Activated B cell treated with CpG ODN at 0.5 μM for 24 hours (primary cell): Measurements from ENCODE around the gene AGRN. TPM values are rescaled to one million over a fixed set of nuclear protein-coding genes. Genes with fewer than 3 reads are reported as not detected.
A peak's percentile ranks its signal among the peaks of the same experiment; 100 is the strongest.

ENCODE experiments used
- ATAC-seq: fragments of 200-7000 bp; cut with Tn5 transposase; one replicate; pipeline ENCODE4 v1.10.0; 2021; ENCODE audit warnings: low read depth, mild to moderate bottlenecking, moderate library complexity
- CTCF ChIA-PET: fragments of 350-600 bp; sonication (Branson Sonifier 250); formaldehyde crosslinking; loops from one replicate; lab custom pipeline; 2021; ENCODE audit warnings: antibody characterized with exemption; lab: Charles Lee
- POLR2A ChIA-PET: fragments of 350-600 bp; sonication (Branson Sonifier 250); formaldehyde crosslinking; loops from one replicate; lab custom pipeline; 2021; ENCODE audit warnings: antibody characterized with exemption; lab: Charles Lee
- DNase-seq: peaks from one replicate; pipeline ENCODE4 v3.0.0; 2022
- H3K27ac Mint-ChIP-seq: one replicate; pipeline ENCODE4 v1.8.0; 2020; ENCODE audit warnings: mixed read lengths
- H3K27me3 Mint-ChIP-seq: one replicate; pipeline ENCODE4 v1.8.0; 2021; ENCODE audit warnings: mixed read lengths
- H3K36me3 Mint-ChIP-seq: one replicate; pipeline ENCODE4 v1.8.0; 2021; ENCODE audit warnings: low read depth, mixed read lengths
- H3K4me1 Mint-ChIP-seq: one replicate; pipeline ENCODE4 v1.8.0; 2021; ENCODE audit warnings: mixed read lengths
- H3K4me3 Mint-ChIP-seq: one replicate; pipeline ENCODE4 v1.8.0; 2020; ENCODE audit warnings: mild to moderate bottlenecking, mixed read lengths
- H3K9me3 Mint-ChIP-seq: one replicate; pipeline ENCODE4 v1.8.0; 2020; ENCODE audit warnings: mixed read lengths
- intact Hi-C: fragments of 100-400 bp; cut with micrococcal nuclease; formaldehyde crosslinking; loops from one replicate; pipeline ENCODE4 v1.15.1; 2024
- total RNA-seq: library from RNA; stranded (reverse); gene quantifications from 2 replicates; pipeline ENCODE4 v1.2.3, GENCODE V29; 2022
- TF ChIP-seq, protein P1 (sequence below): fragments of 200-600 bp; IDR thresholded peaks from one replicate; pipeline ENCODE4 v1.8.0; 2022; ENCODE audit warnings: antibody characterized with exemption, mild to moderate bottlenecking

AGRN gene
- total RNA-seq, 1 donor from 2014 or later = 27.1 TPM

DNA sequence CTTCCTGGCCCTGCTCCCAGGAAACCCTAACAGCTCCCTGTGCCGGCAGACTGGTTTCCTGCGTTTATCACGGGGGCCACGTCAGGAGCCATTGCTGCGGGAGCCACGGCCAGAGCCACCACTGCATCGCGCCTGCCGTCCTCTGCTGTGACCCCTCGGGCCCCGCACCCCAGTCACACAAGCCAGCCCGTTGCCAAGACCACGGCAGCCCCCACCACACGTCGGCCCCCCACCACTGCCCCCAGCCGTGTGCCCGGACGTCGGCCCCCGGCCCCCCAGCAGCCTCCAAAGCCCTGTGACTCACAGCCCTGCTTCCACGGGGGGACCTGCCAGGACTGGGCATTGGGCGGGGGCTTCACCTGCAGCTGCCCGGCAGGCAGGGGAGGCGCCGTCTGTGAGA lies 28.0 kb downstream of the AGRN start:
- TF ChIP-seq, protein P1, sequence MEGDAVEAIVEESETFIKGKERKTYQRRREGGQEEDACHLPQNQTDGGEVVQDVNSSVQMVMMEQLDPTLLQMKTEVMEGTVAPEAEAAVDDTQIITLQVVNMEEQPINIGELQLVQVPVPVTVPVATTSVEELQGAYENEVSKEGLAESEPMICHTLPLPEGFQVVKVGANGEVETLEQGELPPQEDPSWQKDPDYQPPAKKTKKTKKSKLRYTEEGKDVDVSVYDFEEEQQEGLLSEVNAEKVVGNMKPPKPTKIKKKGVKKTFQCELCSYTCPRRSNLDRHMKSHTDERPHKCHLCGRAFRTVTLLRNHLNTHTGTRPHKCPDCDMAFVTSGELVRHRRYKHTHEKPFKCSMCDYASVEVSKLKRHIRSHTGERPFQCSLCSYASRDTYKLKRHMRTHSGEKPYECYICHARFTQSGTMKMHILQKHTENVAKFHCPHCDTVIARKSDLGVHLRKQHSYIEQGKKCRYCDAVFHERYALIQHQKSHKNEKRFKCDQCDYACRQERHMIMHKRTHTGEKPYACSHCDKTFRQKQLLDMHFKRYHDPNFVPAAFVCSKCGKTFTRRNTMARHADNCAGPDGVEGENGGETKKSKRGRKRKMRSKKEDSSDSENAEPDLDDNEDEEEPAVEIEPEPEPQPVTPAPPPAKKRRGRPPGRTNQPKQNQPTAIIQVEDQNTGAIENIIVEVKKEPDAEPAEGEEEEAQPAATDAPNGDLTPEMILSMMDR = no peak
- DNase-seq (no peak), ATAC-seq (no peak)
- intact Hi-C loops = no loop called here
- no peaks in the 10 kb centered on the region for H3K9me3 Mint-ChIP-seq
- H3K4me1 Mint-ChIP-seq = peaks cover 3% of the 10 kb centered on the region
- H3K36me3 Mint-ChIP-seq = no peaks in the 10 kb centered on the region
- no peaks in the 10 kb centered on the region for H3K27me3 Mint-ChIP-seq
- H3K27ac Mint-ChIP-seq = no peak overlapping the region
- no peak overlapping the region for H3K4me3 Mint-ChIP-seq
- CTCF ChIA-PET = no interaction called here
- POLR2A ChIA-PET = no interaction called here

DNA sequence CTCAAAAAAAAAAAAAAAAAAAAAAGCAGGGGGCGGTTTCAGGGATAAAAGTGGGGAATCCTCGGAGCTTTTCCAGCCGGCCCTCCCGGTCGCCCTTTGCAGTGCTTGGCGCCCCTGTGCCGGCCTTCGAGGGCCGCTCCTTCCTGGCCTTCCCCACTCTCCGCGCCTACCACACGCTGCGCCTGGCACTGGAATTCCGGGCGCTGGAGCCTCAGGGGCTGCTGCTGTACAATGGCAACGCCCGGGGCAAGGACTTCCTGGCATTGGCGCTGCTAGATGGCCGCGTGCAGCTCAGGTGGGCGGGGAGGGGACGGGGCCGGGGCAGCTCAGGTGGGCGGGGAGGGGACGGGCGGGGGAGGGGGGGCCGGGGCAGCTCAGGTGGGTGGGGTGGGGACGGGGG lies 28.8 kb downstream of the AGRN start:
- no peak overlapping the region for H3K27ac Mint-ChIP-seq
- ATAC-seq (no peak), DNase-seq (no peak)
- H3K4me3 Mint-ChIP-seq = no peak overlapping the region
- no peaks in the 10 kb centered on the region for H3K27me3 Mint-ChIP-seq
- CTCF ChIA-PET = no interaction called here
- H3K9me3 Mint-ChIP-seq = no peaks in the 10 kb centered on the region
- intact Hi-C loops = no loop called here
- peaks cover 3% of the 10 kb centered on the region for H3K4me1 Mint-ChIP-seq
- H3K36me3 Mint-ChIP-seq = no peaks in the 10 kb centered on the region
- TF ChIP-seq, protein P1 = no peak
- POLR2A ChIA-PET = no interaction called here

DNA sequence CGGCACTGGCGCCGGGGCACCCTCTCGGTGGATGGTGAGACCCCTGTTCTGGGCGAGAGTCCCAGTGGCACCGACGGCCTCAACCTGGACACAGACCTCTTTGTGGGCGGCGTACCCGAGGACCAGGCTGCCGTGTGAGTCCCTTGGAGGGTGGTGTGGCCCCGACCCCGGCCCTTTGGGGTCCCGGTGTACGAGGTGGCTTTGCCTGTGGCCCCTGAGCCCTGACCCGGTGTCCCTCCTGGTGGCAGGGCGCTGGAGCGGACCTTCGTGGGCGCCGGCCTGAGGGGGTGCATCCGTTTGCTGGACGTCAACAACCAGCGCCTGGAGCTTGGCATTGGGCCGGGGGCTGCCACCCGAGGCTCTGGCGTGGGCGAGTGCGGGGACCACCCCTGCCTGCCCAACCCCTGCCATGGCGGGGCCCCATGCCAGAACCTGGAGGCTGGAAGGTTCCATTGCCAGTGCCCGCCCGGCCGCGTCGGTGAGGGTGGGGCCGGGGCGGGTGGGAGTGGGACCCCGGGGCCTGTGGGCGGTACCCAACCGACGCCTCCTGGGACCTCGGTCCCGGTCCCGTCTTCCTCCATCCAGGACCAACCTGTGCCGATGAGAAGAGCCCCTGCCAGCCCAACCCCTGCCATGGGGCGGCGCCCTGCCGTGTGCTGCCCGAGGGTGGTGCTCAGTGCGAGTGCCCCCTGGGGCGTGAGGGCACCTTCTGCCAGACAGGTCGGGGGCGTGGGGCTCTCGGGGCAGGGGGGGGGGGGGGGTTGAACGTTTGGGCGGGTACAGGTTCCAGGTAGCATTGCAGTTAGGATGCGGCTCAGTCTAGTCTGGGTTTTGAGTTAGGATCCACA lies 29.6 kb downstream of the AGRN start:
- no peak overlapping the region for H3K27ac Mint-ChIP-seq
- DNase-seq = no peak
- no peaks in the 10 kb centered on the region for H3K9me3 Mint-ChIP-seq
- no peak overlapping the region for H3K4me3 Mint-ChIP-seq
- TF ChIP-seq, protein P1 = no peak
- intact Hi-C loops = loop anchor here (1.0 kb wide), 2 partner anchors 10 kb away; no protein-coding TSS in a partner anchor
- POLR2A ChIA-PET = interaction anchor here (0.9 kb wide), 1 partner anchor 17 kb away, joined by 3 read pairs; no protein-coding TSS in a partner anchor
- no peak for ATAC-seq
- peaks cover 3% of the 10 kb centered on the region for H3K4me1 Mint-ChIP-seq
- CTCF ChIA-PET = no interaction called here
- no peaks in the 10 kb centered on the region for H3K27me3 Mint-ChIP-seq
- H3K36me3 Mint-ChIP-seq = no peaks in the 10 kb centered on the region

DNA sequence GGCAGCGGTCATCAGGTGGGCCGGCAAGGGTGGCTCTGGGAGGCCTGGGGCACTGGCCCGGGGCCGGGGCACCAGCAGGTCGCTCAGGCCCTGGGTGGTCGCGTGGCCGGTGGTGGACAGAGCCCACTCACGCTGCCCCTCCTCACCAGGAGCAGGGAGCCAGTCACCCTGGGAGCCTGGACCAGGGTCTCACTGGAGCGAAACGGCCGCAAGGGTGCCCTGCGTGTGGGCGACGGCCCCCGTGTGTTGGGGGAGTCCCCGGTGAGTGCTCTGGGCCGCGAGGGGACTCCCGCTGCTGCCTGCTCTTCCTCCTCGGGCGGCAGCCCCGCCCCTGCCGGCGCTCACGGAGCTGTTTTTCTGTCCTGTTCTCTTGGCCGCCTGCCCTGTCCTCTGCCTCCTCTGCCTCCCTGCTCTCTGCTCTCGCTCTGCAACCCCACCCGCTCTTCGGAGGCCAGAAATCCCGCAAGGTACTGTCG lies 30.7 kb downstream of the AGRN start:
- peak overlapping the region; percentile 56 for H3K4me3 Mint-ChIP-seq
- ChIA-PET POLR2A (interaction anchor here (0.9 to 1.5 kb wide), 3 partner anchors 9 to 13 kb away, joined by 5 to 8 read pairs (median 5); no protein-coding TSS in a partner anchor), CTCF (interaction anchor here (1.2 kb wide), 1 partner anchor 13 kb away, joined by 6 read pairs; no protein-coding TSS in a partner anchor)
- intact Hi-C loops = loop anchor here (1.0 kb wide), 2 partner anchors 9 to 11 kb away; no protein-coding TSS in a partner anchor
- no peaks in the 10 kb centered on the region for H3K27me3 Mint-ChIP-seq
- TF ChIP-seq, protein P1 = no peak
- H3K36me3 Mint-ChIP-seq = no peaks in the 10 kb centered on the region
- DNase-seq (no peak), ATAC-seq (peak; percentile 88)
- H3K4me1 Mint-ChIP-seq = peaks cover 3% of the 10 kb centered on the region
- peak overlapping the region; percentile 53 for H3K27ac Mint-ChIP-seq
- no peaks in the 10 kb centered on the region for H3K9me3 Mint-ChIP-seq

DNA sequence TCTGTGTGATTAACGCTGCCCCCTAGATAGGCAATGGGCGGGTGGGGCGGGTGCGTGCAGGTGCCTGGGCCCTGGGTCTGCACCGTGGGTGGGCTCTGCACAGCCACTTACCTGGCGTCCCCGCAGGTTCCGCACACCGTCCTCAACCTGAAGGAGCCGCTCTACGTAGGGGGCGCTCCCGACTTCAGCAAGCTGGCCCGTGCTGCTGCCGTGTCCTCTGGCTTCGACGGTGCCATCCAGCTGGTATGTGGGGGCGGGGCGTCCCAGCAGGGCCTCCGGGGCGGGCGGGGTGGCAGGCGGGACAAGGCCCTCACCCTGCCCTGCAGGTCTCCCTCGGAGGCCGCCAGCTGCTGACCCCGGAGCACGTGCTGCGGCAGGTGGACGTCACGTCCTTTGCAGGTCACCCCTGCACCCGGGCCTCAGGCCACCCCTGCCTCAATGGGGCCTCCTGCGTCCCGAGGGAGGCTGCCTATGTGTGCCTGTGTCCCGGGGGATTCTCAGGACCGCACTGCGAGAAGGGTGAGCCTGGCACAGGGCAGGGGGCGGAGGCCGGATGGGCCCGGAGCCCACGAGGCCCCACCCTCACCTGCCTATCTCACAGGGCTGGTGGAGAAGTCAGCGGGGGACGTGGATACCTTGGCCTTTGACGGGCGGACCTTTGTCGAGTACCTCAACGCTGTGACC lies 31.3 kb downstream of the AGRN start:
- H3K4me1 Mint-ChIP-seq = peaks cover 3% of the 10 kb centered on the region
- TF ChIP-seq, protein P1 = no peak
- H3K27me3 Mint-ChIP-seq = no peaks in the 10 kb centered on the region
- no peak overlapping the region for H3K27ac Mint-ChIP-seq
- ChIA-PET POLR2A (interaction anchor here (0.9 to 1.5 kb wide), 4 partner anchors 8 to 13 kb away, joined by 3 to 8 read pairs (median 5); no protein-coding TSS in a partner anchor), CTCF (interaction anchor here (1.2 kb wide), 1 partner anchor 12 kb away, joined by 6 read pairs; no protein-coding TSS in a partner anchor)
- DNase-seq (no peak), ATAC-seq (no peak)
- intact Hi-C loops = no loop called here
- no peaks in the 10 kb centered on the region for H3K9me3 Mint-ChIP-seq
- H3K36me3 Mint-ChIP-seq = no peaks in the 10 kb centered on the region
- no peak overlapping the region for H3K4me3 Mint-ChIP-seq
